Prostate gland (tissue), 2 donors: ENCODE data around the gene LAD1. TPM values are rescaled to one million over a fixed set of nuclear protein-coding genes. Genes with fewer than 3 reads are reported as not detected.

Experiments used
- DNase-seq: peaks from one replicate; pipeline ENCODE4 v3.0.0-alpha.2; 2019; ENCODE audit warnings: low spot score
- H3K27ac ChIP-seq, 2 donors: fragments of 200-600 bp; sonication (generic); 2 replicates each; pipeline ENCODE4 v1.5.1; 2017 to 2019
- H3K27me3 ChIP-seq: fragments of 200-600 bp; sonication (generic); replicated peaks from 2 replicates; pipeline ENCODE4 v1.5.1; 2019; ENCODE audit not compliant: insufficient read depth
- H3K36me3 ChIP-seq, 2 donors: fragments of 200-600 bp; sonication (generic); 1 replicate in 1 of 2; 2 replicates in 1 of 2; pipeline versions ENCODE4 v1.5.1 to v1.8.1; 2017 to 2019
- H3K4me1 ChIP-seq: fragments of 200-600 bp; sonication (generic); replicated peaks from 2 replicates; pipeline ENCODE4 v1.5.1; 2019
- H3K4me3 ChIP-seq, 2 donors: fragments of 200-600 bp; sonication (generic); 2 replicates each; pipeline ENCODE4 v1.5.1; 2017 to 2019
- H3K9me3 ChIP-seq: fragments of 200-600 bp; sonication (generic); 2 replicates; pipeline ENCODE4 v1.5.1; 2017
- CTCF ChIP-seq, 4 experiments: fragments of 200-600 bp in 2 of 4; fragments of 450-650 bp in 2 of 4; sonication (generic) in 2 of 4; IDR thresholded peaks; 1 replicate in 3 of 4; 2 replicates in 1 of 4; pipeline ENCODE4 v1.5.1; 2016 to 2019; ENCODE audit warnings: antibody characterized with exemption in 4 of 4, mild to moderate bottlenecking in 2 of 4, moderate library complexity in 2 of 4
- POLR2A ChIP-seq: fragments of 450-650 bp; IDR thresholded peaks from one replicate; pipeline ENCODE4 v1.6.1; 2016; ENCODE audit warnings: antibody characterized with exemption, mild to moderate bottlenecking
- POLR2AphosphoS5 ChIP-seq: sonication (generic); formaldehyde crosslinking; IDR thresholded peaks from one replicate; pipeline ENCODE4 v1.6.1; 2017; ENCODE audit warnings: antibody characterized with exemption
- WGBS: methylation state at CpG from one replicate; pipeline ENCODE4 v1.1.5; 2018; 5-methylcytosine and 5-hydroxymethylcytosine counted together
- intact Hi-C: fragments of 100-400 bp; cut with DNase I; formaldehyde crosslinking; loops from one replicate; pipeline ENCODE4 v1.14.2; 2022
- total RNA-seq, 2 donors: library from RNA; depleted of rRNA; stranded (reverse); fragments of >200 nt; gene quantifications; one replicate each; pipeline ENCODE4 v1.1.0, GENCODE V29; 2016

The LAD1 gene
- total RNA-seq, 2 donors from 2014 or later, result 12.8 to 26.8 TPM

- Histone ChIP-seq H3K9me3 (no peaks in the 10 kb centered on the region), H3K4me1 (no peaks in the 10 kb centered on the region), H3K27ac (no peak overlapping the region), H3K4me3 (no peak overlapping the region), H3K36me3 (no peaks in the 10 kb centered on the region), H3K27me3 (no peaks in the 10 kb centered on the region)
- TF ChIP-seq CTCF (IDR thresholded peaks at IDR 0.05) (no peak), POLR2AphosphoS5 (no peak), POLR2A (no peak)
- intact Hi-C loops, result no loop called here
- no peak for DNase-seq
- WGBS, result 79% methylated on average over 9 of the region's 9 CpGs
These were observed 7.2 kb downstream of the LAD1 start for GRCh38 chr1:201391651-201392511.

- no peaks in the 10 kb centered on the region for H3K36me3 ChIP-seq
- no peak for DNase-seq
- 97% methylated on average over 1 of the region's 1 CpG for WGBS
- H3K27ac ChIP-seq, result no peak overlapping the region
- no peaks in the 10 kb centered on the region for H3K9me3 ChIP-seq
- intact Hi-C loops, result no loop called here
- no peak overlapping the region for H3K4me3 ChIP-seq
- H3K4me1 ChIP-seq, result no peaks in the 10 kb centered on the region
- H3K27me3 ChIP-seq, result no peaks in the 10 kb centered on the region
- no peak for TF ChIP-seq POLR2A
- TF ChIP-seq POLR2AphosphoS5, result no peak
- TF ChIP-seq CTCF (IDR thresholded peaks at IDR 0.05), result no peak
These were observed 7.9 kb downstream of the LAD1 start for GRCh38 chr1:201391225-201391624.

DNA sequence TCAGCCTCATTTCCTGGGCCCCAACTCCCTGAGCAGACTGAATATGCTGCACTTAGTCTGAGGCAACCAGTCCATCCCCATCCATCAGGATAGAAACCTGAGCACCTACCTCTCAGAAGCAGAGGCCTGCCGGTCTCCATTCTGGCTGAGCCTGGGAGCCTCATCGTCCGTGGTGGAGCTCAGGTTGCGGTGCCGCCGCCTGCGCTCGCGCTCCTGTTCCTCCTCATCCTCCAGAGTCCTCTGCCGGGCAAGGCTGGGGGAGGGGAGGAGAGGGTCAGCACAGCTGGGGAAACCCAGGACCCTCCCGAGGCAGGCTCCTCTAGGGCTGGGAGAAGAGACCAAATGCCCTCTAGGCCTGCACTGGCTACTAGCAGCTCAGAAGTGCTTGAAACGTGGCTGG lies 10.1 kb downstream of the LAD1 start:
- H3K4me1 ChIP-seq, result no peaks in the 10 kb centered on the region
- no peak for TF ChIP-seq POLR2A
- no peak for TF ChIP-seq CTCF (IDR thresholded peaks at IDR 0.05)
- TF ChIP-seq POLR2AphosphoS5, result no peak
- no peak overlapping the region for H3K27ac ChIP-seq
- H3K36me3 ChIP-seq, result no peaks in the 10 kb centered on the region
- no peak for DNase-seq
- H3K4me3 ChIP-seq, result no peak overlapping the region
- WGBS, result 87% methylated on average over 12 of the region's 12 CpGs
- intact Hi-C loops, result no loop called here
- no peaks in the 10 kb centered on the region for H3K9me3 ChIP-seq
- no peaks in the 10 kb centered on the region for H3K27me3 ChIP-seq

- WGBS, result 94% methylated on average over 8 of the region's 8 CpGs
- no peak for TF ChIP-seq CTCF (IDR thresholded peaks at IDR 0.05)
- no peak for TF ChIP-seq POLR2AphosphoS5
- no peak for TF ChIP-seq POLR2A
- intact Hi-C loops, result no loop called here
These were observed 12.9 kb downstream of the LAD1 start for GRCh38 chr1:201386208-201386607.

More at GRCh38 chr1:201386208-201386607, 12.9 kb downstream of the LAD1 start:
- no peaks in the 10 kb centered on the region for H3K36me3 ChIP-seq
- no peaks in the 10 kb centered on the region for H3K4me1 ChIP-seq
- no peak for DNase-seq
- H3K27me3 ChIP-seq, result no peaks in the 10 kb centered on the region
- no peak overlapping the region for H3K27ac ChIP-seq
- H3K4me3 ChIP-seq, result no peak overlapping the region
- H3K9me3 ChIP-seq, result no peaks in the 10 kb centered on the region
